Fibroblast of lung (primary cell): Measurements from ENCODE around the gene MRPS6.

Experiments
- CTCF ChIP-seq, 2 donors: IDR thresholded peaks in 1 of 2; conservative IDR thresholded peaks in 1 of 2; 1 replicate in 1 of 2; 2 replicates in 1 of 2; pipeline ENCODE4 v1.5.1; 2011 to 2012; ENCODE audit warnings: low read length in 2 of 2, control low read depth in 1 of 2, inconsistent platforms in 1 of 2, low read depth in 1 of 2, mild to moderate bottlenecking in 1 of 2
- EZH2 ChIP-seq: IDR thresholded peaks from 2 replicates; pipeline ENCODE4 v1.5.1; 2012; ENCODE audit warnings: low read length, control low read depth, mild to moderate bottlenecking; ENCODE audit errors: missing control alignments

GRCh38 chr21:34144224-34144623, 70.8 kb downstream of the MRPS6 start:
- no peak for TF ChIP-seq CTCF (conservative IDR thresholded peaks at IDR 0.05 in 1 of 2, IDR thresholded peaks at IDR 0.05 in 1 of 2; ENCODE audit: low read depth in 1 of 2, low read length in 2 of 2)
- no peak for TF ChIP-seq EZH2
